Activated CD4-positive, alpha-beta T cell treated with anti-CD3 and anti-CD28 coated beads, Interleukin-2, amount 50 U/mL, for 1 hour (primary cell): ENCODE data around the gene PGBD5.

Experiments used
- DNase-seq: peaks from one replicate; pipeline ENCODE4 v3.0.0-alpha.2; 2020

The PGBD5 gene

DNA sequence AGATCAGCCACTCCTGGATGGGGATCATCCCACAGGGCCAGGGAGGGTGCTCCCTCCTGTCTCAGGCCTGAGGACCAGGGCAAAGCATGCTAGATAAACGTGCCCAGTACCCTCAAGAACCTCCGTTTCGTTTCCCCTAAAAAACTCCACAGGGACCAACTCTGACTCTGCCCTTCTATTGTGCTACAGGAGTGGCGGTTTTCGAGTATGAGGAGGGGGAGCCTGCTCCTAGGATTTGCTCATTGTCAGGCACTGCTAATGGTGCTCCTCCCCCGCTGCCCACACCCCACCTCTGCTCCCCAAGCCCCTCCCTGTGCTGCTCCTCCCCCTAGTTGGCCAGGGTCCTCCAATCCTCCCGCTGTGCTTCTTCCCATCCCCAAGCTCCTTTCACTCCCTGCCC lies 32.0 kb downstream of the PGBD5 start:
- DNase-seq = no peak

- DNase-seq = no peak
These were observed 32.4 kb downstream of the PGBD5 start for GRCh38 chr1:230393722-230394121.

- DNase-seq = no peak
These were observed 33.1 kb downstream of the PGBD5 start for GRCh38 chr1:230392920-230393521.

GRCh38 chr1:230392536-230392909 lies 33.6 kb downstream of the PGBD5 start:
- DNase-seq = no peak

- no peak for DNase-seq
These were observed 34.2 kb downstream of the PGBD5 start for GRCh38 chr1:230391776-230392535.

DNA sequence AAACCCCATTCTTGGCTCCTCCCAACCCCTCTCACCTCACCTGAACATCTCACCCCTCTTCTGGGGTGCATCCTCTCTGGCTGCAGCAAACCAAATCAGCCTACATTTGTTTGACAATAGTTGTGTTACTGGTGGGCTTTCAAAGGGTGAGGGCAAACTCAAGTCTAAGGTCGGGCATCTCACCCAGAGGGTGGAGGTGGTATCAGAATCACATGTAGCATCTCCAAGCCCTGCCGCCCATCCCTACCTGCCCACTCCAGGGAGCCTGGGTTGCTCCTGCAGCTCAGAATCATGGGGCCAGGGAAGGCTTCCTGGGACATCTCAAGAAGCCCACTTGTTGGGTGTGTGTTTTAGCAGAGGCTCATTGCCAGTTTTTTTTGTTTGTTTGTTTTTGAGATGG lies 35.8 kb downstream of the PGBD5 start:
- DNase-seq = no peak

DNA sequence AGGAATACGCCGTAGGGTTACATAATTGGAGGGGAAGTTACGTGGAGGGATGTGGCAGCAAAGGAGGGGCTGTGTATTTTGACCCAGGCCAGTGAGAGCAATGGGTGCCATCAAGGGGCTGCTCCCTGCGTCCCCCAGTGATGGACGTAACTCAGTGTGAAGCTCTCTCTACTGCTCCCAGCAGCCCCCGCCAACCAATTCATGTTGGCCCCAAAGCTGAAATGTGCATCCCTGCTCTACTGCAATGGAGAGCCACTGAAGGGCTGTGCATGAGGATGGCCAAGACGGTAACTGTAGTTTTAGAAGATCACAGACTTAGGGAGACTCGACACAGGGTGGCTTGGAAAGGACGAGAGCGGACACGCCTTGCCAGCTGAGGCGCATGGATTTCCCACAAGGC lies 38.3 kb downstream of the PGBD5 start:
- DNase-seq = no peak

- no peak for DNase-seq
These were observed 38.8 kb downstream of the PGBD5 start for GRCh38 chr1:230387296-230387695.

DNA sequence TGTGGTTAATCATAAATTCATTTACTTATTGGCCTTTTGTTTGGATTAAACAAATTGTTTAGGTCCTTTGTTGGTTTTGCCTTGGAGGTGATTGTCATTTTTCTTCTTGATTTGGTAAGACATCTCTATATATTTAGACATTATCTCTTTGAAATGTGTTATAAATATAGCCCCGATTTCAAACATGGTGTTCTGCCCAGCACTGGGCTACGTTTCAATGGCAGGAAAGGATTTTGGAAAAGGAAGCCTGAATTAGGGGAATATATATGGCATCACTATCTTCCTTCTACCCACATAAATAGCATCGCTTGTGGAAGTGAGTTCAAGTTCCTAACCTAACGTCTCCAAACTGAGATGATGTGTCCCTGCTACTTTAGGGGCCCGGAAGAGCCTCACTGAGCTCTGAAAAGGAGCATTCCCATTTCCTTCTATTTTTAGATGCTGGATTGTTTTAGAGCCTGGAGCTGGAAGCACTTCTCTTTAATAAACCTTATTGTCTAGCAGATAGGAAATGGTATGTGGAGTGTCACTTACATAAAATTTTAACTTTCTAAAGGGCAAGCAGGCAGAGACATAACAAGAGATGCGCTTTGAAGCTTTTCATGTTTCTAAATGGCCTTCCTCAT lies 39.4 kb downstream of the PGBD5 start:
- DNase-seq = no peak

DNA sequence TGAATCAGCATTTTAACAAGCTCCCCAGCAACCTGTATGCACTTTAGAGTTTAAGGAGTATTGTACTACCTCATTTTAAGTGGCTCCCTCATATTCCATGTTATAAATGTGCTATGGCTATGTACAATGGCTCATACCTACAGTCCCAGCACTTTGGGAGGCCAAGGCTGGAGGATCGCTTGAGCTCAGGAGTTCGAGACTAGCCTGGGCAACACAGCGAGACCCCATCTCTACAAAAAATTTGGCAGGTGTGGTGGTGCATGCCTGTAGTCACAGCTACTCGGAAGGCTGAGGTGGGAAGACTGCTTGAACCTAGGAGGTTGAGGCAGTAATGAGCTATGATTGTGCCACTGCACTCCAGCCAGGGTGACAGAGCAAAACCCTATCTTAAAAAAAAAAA lies 40.2 kb downstream of the PGBD5 start:
- DNase-seq = no peak

- DNase-seq = no peak
These were observed 41.0 kb downstream of the PGBD5 start for GRCh38 chr1:230385158-230385450.

DNA sequence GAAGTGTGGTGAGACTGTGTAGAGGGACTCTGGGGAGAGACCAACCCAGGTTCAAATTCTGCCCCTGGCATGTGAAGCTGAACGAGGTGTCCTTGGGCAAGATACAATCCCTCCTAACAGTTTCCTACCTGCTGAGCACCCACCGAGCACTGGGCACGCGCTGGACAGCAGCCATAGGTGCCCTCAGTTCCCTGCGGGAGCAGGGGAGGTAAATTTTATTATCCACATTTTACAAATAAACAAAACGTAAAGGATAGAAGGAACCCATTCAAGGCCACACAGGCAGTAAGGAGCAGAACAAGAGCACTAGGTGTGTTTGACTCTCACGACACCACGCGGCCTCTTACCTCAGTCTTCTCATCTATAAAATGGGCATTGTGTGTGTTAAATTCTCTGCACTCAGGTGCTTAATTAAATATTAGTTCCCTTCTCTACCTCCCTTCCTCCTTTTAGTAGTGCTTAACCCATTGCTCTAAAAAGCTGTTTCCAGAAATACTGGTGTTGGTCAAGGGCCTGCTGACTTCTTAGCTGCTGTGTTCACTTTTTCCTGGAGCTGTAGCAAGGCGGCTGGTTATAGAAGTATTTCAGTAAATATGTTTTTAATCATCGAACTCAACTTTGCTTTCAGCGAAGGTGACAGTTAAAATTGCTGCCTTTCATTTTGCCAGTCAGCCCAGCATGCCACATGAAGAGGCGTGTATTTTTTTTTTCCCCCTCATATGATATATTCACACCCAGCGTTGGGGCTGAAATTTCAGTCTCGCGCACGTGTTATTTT lies 41.6 kb downstream of the PGBD5 start:
- no peak for DNase-seq

GRCh38 chr1:230383425-230383824 lies 42.7 kb downstream of the PGBD5 start:
- no peak for DNase-seq

DNA sequence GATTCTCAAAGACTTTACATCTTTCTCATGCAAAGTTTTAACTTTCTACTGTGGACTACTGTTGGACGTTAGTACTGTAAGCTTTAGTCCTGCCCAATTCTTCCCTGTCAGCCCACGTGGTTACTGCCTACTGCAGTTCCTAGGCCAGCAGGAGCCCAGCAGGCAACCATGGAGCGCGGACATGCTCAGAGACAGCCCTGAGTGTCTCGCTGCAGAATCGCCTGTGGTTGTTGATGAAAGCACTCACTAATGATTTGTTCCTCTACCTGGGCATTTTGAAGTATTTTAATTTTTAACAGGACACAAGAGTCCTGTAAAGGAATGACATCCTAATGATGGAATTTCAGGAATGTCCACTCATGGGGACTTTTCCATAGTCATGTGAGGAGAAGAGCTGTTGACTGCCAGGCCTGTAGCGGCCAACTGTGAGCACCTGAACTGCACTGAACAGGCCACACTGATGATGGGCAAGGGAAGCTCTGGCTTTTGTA lies 44.1 kb downstream of the PGBD5 start:
- no peak for DNase-seq

- DNase-seq = no peak
These were observed 44.5 kb downstream of the PGBD5 start for GRCh38 chr1:230381585-230381984.

GRCh38 chr1:230381049-230381467 lies 45.1 kb downstream of the PGBD5 start:
- no peak for DNase-seq

DNA sequence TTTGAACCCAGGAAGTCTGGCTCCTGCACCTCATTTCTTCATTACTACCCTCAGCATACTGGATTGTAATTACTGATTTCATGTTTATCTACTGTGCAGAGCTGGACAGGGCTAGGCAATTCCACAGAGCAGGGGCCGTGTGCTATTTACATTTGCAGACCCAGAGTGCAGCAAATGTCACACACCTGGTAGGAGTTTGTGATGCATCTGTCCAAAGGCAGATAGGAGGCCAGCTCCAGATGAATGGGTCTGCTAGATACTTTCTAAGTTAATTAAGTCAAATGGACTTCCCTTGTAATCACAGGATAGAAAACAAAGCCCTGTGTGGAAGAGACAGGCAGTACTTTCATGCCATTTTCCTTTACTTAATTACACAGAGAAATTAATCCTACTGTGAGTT lies 46.2 kb downstream of the PGBD5 start:
- no peak for DNase-seq

DNA sequence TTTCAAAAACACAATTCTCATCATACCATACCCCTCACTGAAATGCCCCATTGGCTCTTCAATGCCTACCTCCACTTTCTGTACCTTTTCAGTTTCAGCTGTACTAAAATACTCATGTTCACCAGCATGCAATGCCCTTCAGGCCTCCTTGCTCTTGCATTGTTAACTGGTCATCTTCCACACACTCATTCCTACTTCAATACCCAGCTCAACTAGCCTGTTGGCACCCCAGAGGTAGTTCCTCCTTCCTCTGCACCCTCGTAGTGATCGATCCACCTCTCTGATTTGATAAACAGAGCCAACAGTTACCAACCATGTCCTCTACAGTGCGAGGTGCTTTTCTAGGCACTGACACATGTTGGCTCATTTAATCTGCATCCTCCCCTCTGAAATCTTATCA lies 46.7 kb downstream of the PGBD5 start:
- DNase-seq = no peak

DNA sequence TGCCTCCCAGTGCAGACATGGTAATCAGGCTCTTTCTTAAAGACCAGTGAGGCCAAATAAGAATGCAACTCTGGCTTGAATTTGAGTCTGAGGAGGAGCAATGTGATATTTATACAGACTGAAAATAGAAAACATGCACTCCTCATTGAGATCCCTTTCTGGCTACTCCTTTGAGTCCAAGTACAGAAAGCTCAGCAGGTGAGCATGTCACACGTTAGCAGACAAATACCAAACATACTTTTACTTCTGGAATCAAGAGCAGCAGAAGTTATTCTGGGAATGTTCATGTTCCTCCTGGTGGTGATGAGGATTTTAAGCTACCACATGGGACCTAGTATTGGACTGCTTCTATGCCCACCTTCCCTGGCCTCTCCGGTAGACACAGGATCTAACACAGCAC lies 48.3 kb downstream of the PGBD5 start:
- DNase-seq = no peak

- no peak for DNase-seq
These were observed 48.8 kb downstream of the PGBD5 start for GRCh38 chr1:230377324-230377723.

DNA sequence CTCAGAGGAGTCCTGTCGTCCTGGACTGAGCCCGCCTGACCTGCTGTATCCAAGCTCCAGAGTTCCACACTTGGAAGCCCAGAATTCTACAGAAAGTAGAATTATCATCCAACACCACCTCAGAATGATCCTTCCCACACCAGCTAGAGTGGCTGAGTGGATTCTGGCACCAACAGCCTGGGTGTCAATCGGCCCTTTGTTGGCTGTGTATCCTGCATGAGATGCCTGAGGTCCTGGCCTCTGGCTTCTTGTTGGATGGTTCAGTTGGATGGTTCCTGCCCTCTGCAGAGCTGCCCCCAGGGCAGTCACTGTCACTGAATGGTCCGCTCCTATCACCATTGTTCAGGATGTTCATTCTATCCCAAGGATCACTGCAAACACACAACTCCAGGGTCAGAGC lies 49.8 kb downstream of the PGBD5 start:
- DNase-seq = no peak

- DNase-seq = no peak
These were observed 50.4 kb downstream of the PGBD5 start for GRCh38 chr1:230375780-230376179.

- DNase-seq = no peak
These were observed 51.0 kb downstream of the PGBD5 start for GRCh38 chr1:230375147-230375546.
